Stimulated activated naive CD4-positive, alpha-beta T cell treated with Interleukin-2 at 50 U/mL for 16 hours (primary cell): ENCODE results near the gene TCEAL8.
"Not testable (repeated sequence)": the region's sequence is repeated elsewhere in the genome, so short reads cannot be mapped to it uniquely, and the experiment has no call there.

ENCODE experiments used
- DNase-seq: peaks from one replicate; lab custom pipeline; 2025; lab: John Stamatoyannopoulos, UW

The TCEAL8 gene, protein sequence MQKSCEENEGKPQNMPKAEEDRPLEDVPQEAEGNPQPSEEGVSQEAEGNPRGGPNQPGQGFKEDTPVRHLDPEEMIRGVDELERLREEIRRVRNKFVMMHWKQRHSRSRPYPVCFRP

DNA sequence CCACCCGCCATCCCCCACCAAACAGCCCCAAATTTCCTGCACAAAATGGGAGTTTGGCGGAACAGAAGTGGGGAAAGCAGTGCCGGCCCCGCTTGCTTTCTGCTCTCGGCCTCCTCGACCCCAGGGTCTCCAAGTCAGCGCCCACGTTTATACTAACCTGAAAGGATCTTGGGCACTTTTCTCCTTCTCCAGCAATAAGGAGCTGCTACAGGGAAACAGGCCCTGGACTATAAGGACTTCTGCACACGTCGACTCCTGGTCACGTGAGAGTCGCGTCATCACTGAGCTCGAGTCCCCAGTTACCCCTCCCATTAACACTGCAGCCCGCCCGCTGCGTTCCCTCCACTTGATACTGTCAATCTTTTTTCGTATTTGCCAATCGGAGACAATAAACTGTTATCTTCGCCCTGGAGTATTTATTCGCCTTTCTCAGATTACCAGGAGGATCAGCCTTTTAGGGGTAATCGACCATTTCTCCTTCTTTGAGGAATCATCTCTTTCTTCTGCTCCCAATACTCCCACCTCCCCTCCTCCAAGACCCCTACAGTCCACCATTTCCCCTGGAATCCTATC, at the start of gene TCEAL8:
TCEAL8 (minus strand) TSS at position 235 of the 573 bp plus-strand sequence. CDS start 1,176 bp downstream, outside the sequence.
- peak; percentile 53 for DNase-seq

DNA sequence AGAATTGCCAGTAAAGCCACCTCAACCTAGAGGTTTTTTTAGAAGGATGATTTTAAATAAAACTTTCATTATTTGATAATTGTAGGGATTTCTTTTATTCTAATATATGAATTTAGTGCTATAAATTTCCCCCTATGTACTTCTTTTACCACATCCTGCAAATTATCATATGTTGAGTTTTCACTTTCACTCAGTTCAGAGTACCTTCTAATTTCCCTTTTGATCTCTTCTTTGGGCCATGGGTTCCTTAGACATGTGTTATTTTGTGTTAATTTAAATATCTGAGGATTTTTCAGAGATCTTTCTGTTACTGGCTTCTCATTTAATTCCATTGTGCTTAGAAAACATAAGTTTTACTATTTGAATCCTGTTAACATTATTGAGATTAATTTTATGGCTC, 49.8 kb upstream of the TCEAL8 start:
- DNase-seq: no peak

DNA sequence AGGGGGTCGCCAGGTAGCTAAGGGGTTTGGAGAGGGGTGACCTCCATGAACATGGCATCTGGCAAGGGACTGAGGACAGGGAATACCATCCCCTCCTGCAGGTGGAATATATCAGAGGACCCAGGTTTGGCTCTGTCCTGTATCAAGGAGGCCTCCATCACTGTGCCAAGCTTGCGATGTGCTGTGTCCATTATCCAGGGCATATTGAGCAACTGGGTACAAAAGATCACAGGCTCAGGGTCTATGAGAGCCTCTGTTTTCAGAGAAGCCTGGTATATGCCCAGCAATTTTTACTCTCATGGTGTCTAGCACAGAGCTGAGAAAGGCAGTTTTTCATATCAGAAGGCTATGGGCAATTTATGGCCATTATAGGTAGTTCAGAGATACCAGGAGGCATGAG, 38.2 kb upstream of the TCEAL8 start:
- no peak for DNase-seq

DNA sequence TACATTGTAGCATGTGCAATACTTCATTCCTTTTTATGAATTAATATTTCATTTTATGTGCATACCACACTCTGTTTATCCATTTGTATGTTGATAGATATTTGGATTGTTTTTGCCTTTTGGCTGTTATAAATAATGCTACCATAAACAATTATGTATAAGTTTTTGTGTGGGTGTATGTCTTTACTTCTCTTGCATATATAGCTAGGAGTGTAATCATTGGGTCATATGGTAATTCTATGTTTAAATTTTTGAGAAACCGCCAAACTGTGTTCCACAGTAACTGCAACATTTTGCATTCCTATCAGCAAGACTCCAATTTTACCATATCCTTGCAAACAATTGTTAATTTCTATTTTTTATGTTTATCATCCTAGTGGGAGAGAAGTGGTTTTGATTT, 24.7 kb upstream of the TCEAL8 start:
- DNase-seq: no peak

DNA sequence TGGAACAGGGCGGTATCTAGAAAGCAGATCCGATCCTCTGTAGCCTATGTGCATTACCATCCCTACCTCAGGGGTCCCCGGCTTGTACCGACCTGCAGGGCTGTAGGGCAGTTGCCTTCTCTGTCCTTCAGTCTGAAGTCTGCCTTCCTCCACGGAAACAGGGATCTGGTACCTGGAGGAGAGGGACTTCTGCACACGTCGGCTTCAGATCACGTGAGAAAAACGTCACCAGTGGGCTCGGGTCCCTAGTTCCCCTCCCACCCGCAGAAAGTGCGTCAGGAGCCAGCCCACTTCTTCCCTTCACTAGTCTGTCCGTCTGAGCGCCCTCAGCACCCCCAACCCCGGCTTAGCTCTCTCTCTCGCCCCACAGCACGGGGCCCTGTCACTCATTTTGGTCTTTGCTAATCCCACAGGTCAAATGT, 21.6 kb upstream of the TCEAL8 start, which contains the start of gene TCEAL5:
TCEAL5 (minus strand) TSS at position 170 of the 422 bp plus-strand sequence. CDS start 2,187 bp downstream, outside the sequence.
- DNase-seq: no peak

DNA sequence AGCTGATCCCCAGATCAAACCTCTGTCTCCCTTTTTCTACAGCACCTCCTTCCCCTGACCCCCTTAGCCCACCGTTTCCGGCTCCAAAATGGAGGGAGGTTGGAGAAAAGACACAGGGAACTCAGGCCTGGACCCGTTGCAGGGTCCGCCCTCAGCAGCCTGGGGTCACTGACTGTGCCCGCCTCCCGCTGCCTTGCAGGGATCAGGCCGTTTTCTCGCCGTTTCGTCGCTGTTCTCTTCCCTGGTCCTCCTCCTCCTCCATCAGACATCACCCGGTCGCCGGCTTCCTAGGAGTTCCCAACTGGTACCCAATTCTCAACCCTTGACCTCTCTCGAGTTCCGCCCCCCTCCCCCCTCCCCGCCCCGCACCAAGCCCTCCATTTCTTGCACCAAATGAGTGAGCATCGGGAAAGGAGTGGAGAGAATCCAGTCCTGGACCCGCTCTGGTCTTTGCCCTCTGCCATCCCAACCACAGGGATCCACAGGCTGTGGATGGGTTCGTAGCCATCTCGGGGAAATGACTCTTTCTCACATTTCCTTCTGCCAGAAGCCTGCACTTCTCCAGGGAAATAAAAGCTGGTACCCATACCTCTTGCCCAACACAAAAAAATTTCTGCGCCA, 21.1 kb upstream of the TCEAL8 start:
- no peak for DNase-seq

DNA sequence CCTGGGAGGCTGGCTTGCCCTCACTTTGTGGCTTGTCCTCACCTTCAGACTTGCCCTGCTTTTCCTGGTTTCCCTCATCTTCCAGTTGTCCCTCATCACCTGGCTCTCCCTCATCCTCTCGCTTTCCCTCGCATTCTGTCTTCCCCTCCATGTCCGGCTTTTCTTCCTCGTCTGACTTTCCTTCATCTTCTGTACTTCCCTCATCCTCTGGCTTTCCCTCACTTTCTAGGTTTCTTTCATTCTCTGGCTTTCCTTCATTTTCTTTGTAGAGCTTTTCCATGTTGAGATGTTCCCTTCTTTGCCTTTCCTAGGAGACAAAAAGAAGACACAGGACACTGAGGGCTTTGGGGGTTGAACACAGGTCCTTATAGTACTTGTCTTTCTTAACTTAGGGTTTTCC, 19.3 kb upstream of the TCEAL8 start:
- no peak for DNase-seq

DNA sequence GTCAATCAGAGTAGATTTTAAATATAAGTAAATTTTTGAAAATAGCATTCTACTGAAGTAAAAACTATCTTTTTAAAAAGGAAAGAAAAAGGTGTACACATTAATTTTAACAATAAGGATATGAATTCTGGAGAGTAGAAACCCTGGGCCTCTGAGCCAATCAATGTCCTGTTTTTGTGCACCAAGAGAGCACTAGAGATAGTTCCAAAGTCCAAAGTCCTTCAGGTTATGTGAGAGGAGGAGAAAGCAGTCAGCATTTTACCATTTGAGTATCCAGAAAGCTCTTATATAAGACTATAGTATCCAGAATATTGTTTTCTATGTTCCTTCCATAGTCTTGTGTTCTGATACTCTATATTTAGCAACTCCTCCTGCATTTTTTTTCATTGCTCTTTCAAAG, 3.3 kb upstream of the TCEAL8 start:
- no peak for DNase-seq

DNA sequence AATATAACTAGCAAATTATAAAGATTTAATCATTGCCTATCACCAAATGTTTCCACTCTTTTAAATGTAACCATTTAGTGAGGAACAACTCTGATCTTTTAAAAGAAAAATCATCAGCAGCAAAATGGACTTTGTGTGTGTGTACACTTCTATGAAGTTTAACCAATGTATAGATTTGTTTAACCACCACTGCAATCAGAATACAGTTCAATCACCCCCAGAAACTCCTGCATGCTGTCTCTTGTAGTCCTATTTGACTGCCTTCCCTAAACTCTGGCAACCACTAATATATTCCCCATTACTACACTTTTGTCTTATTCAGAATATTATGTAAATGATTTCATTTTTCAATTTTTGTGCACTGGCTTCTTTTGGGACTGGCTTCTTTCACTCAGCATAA, 1.7 kb upstream of the TCEAL8 start:
- no peak for DNase-seq

DNA sequence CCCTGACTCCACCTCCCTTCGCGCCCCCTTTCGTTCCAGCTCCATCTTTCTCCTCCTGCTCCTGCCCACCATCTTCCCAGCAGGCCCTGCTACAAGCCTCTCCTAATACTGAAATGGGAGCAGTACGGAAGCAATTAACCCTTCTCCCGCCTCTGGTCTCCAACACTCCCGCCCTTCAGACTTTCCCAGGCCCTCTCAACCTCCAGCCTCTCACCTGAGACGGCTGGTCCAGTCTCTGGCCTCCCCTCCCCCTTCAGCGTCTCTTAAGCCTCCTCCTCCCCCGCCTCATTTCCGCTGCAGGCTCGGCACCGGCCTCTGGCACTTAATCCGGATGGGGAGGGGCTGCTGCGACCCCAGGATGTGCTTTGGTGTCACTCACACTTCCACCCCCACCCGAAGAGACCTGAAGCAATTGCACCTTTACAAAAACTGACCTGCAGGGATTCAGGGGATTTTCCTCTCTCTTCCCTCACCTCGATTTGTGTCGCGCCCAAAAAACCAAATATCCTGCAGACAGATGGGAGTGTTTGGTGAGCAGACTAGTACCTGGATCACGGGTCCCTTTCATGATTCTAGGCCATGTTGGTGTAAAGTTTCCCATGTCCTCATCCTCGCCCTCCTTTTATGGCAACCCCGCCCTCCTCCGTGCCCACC, 657 bp downstream of the TCEAL8 start:
- DNase-seq: peak; percentile 6

DNA sequence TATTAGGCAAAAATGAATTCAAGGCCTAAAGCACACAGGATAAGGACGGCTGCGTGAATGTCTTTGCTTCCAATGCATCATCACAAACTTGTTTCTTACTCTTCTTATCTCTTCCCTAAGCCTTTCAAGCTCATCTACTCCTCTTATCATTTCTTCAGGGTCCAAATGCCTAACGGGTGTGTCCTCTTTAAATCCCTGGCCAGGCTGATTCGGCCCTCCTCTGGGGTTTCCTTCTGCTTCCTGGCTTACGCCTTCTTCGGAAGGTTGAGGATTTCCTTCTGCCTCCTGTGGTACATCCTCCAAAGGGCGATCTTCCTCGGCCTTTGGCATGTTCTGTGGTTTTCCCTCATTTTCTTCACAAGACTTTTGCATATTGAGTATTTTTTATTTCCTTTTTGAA, 1.3 kb downstream of the TCEAL8 start:
- no peak for DNase-seq

DNA sequence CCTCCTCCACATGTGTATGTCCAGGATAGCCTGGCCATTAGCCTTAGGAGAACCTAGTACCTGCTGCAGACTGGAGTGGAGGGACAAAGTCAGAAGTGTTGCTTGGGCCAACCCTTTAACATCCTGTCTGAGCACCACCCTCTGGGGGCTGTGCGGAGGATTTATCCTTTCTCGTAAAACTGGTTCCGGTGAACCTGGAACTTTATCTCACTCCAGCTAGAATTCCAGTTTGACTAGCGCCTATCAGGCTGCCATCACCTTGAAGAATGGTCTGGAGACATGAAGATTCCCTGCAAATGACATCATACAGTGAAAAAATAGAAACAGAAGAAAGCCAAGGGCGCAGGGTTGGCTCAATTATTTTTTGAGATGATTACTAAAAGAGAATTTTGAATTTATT, 4.0 kb downstream of the TCEAL8 start:
- no peak for DNase-seq

DNA sequence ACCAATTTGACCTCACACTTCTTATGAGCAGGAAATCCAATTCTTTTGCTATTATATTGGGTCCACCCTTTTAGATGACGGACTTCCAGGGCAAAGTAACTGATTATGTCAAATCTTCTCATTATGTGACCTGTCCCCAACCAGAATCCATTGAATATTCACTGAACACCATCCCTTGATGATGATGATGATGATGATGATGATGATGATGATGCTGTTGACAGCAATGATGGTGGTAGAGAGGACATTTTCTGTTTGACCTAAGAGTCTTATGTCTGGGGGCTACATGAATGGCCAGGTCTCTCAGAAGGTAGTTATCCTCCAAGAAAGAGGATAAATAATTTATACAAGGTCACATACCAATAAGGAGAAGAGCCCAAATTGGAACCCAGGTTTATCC, 5.2 kb downstream of the TCEAL8 start:
- no peak for DNase-seq

DNA sequence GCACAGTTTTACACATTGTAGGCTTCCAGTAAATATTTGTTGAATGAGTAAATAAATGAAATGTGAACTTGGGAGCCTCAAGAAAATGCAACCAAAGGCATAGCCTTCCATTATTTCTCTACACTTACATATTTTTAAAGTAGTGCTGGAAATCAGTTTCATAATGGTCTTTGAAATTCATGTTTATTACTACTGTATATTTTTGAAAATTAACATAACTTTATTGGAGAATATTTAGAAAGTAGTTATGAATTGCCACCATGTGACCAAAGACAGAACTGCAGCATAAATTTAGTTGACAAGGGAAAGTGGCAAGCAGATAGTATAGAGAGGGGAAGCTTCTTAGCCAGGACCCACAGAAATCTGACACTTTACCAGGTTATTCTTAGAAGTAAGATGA, 6.4 kb downstream of the TCEAL8 start:
- DNase-seq: no peak

DNA sequence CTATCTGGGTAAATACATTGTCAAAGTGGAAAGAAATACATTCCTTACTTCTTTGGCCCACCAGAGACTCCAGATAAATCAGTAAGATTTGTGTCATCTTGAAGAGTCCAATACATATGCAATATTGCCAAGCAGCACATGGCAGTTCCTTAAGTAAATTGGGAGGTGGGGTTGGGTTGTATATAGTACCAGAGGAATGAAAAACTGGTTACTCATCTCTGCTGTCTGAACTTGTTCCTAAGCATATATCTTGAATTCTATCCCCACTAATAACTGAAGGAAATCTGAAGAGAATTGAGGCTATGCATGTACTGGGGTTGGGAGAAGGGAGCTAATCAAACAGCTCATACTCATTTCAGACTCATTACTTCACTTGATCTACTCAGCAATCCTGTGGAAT, 14.8 kb downstream of the TCEAL8 start:
- no peak for DNase-seq

DNA sequence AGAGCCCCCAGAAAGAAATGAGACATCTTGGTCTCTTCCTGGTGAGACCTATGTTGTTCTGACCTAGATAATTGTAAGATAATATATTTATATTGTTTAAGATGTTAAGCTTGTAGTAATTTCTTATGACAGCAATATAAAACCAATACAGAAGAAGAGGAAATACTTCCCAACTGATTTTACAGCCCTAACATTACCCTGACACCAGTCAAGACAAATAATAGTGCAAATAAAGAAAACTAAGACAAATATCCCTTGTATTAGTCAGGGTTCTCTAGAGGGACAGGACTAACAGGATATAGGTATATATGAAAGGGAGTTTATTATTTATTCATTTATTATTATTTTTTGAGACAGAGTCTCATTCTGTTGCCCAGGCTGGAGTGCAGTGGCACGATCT, 18.7 kb downstream of the TCEAL8 start:
- DNase-seq: no peak

DNA sequence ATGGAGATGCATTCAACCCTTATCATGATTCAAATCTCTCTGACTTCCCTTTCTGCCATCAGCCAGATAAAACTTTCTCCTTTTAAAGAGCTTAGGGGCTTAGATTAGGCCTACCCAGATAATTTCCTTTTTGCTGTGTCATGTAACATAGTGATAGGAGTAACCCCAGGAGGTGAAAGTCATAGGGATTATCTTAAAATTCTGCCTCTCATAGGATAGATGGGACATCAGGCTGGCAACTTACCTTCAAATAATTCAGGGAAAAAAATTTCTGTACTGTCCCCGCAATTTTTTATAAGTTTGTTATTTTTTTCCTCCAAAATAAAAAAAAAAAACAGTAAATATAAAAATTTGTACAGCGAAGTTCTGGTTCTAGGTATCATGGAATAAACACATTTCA, 19.3 kb downstream of the TCEAL8 start:
- not testable (repeated sequence) for DNase-seq

DNA sequence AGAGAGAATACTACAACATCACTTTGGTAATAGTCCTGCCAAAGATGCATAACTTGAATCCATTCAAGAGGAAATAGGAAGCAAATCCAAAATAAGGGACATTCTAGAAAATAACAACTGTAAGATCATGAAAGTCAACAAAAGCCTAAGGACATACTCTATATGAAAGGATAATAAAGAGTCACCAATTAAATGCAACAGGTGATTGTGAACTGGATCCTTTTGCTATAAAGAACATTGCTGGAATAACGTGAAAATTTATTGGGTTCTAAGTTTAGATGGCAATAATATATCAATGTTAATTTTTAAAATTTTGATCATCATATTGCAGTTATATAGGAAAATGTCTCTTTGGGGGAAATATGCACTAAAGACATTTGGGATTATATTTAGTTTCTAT, 20.1 kb downstream of the TCEAL8 start:
- no peak for DNase-seq

DNA sequence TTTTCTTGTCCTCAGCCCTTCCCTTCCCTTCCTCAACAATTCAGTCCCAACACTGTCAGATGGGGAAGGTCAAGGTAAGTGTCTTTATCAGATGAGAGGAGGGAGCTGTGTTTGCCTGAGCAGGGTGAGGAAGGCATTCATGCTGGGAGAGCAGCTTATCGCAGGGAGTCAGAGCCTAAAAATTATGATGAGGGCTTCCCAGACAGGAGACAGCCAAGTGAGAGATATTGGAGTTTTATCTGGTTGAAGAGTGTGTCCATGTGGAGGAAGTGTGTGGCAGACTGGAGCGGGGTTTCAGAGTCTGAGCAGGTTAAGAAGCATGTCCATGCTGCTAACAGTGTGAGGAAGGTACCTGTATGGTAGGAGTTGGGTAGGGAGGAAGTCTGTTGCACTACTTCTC, 21.7 kb downstream of the TCEAL8 start:
- DNase-seq: no peak

DNA sequence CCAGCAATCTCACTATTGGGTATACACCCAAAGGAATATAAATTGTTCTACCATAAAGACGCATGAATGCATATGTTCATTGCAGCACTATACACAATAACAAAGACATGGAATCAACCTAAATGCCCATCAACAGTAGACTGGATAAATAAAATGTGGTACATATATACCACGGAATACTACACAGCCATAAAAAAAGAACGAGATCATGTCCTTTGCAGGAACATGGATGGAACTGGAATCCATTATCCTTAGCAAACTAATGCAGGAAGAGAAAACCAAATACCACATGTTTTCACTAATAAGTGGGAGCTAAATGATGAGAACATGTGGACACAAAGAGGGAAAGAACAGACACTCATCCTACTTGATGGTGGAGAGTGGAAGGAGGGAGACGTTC, 29.0 kb downstream of the TCEAL8 start:
- not testable (repeated sequence) for DNase-seq

DNA sequence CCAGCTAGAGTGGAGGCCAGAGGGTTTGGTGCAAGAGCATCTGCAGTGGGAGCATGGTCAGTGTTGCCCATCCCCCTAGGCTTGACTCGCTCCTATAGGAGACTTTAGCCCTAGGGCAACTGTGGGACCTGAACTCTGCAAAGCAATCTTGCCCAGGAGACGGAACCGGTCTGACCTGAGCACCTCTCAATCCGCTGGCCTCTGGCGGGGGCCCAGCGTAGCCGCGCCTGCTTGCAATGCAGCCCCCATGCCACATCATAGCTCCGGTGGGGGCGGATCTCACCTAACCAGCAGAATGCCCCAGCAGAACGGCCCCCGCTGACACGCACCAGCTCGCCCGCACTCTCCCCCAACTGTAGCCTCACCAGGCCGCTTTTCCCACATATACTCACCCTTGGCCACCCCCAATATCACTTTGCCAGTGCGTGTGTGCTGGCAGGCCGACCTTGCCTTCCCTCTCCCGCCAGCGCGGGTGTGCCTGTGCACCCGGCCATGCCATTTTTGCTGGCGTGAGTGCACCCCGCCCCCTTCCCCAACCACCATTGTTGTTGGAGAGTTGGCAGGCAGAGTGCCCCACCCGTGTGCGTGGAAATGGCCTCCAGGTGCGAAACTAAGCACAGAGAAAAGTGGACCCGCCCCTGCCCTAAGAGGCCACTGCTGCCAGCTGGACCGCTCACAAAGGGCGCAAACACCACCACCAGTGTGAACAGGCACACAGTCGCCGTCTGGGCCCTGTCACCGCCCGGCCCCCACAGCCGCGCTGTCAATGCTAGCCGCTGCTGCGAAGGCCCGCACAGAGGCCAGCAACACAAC, 34.2 kb downstream of the TCEAL8 start:
- no peak for DNase-seq

DNA sequence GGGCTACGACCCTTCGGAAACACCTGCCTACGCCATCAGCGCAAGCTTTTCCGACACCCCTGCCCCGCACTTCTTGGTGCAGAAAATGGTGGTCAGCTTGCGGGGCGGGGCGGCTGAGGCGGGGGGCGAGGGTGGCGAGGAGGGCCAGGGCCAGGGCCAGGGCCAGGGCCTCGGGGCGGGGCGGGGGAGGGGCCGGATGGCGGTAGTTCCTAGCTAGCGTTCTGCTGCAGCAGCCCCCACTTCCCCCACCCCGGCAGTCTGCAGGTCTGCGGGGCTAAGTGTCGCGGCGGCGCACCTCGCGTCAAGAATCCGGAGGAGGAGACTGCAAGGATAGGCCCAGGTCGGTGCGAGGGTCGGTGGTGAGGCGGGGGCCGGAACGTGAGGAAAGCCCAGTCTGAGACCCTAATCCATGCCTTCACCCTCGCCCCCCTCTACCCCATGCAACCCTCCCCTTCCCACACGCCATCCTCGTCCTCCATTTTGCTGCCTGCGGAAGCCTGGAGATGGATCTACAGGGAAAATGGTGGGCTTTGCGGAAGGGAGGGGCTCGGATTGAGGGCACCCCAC, 39.4 kb downstream of the TCEAL8 start:
- DNase-seq: peak; percentile 26
